Measurements from ENCODE around the gene SH3BGR.

Gene SH3BGR

GRCh38 chr21:39453571-39454179 lies 1.9 kb downstream of the SH3BGR start:
- Histone ChIP-seq H3K9me3 (ENCODE audit: control insufficient read depth, insufficient read depth, low read length) (no peaks in the 10 kb centered on the region), H3K36me3 (ENCODE audit: control insufficient read depth, low read length) (no peaks in the 10 kb centered on the region)
- TF ChIP-seq EZH2phosphoT487 (IDR thresholded peaks at IDR 0.05; ENCODE audit: borderline replicate concordance, low read length) (no peak), CTCF (IDR thresholded peaks at IDR 0.05; ENCODE audit: low read depth, low read length, poor library complexity, severe bottlenecking) (no peak)

DNA sequence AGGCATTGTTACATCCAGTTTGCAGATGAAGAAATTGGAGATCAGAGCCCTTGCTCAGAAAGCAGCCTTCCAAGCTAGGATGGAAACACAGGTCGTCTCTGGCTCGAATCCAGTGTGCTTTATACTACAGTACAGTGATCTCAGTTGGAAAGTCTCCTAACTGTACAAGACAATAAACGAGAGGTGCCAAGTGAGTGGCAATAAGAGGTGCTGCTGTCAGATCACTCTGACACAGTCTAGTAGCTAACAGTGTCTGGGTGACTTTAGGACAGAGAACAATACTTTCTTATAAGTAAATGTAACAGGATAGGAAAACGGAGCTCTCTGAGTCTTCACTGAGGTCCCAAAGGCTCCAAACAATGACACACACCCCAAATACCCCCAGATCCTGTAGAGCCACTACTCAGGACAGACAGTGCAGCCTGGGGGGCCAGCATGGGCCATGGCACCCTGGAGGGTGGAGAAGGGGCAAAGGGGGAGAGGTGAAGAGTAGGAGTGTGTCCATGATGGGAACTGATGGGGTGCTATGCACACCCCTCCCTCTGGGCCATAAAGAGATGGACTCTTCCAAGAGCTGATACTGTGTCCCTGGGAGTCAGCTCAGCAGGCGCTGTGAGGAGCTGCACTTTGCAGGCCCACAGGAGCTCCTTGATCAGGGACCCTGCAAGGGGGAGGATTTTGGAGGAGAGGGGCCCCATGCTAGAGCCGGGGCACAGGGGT lies 3.3 kb downstream of the SH3BGR start:
- Histone ChIP-seq H3K4me2 (ENCODE audit: low read length) (no peak overlapping the region), H3K9me2 (replicated peaks; ENCODE audit: control insufficient read depth, low read length) (no peaks in the 10 kb centered on the region), H3K79me2 (ENCODE audit: control insufficient read depth, low read length) (no peaks in the 10 kb centered on the region)

More at GRCh38 chr21:39453571-39454179, 1.9 kb downstream of the SH3BGR start:
- H4K20me1 ChIP-seq (ENCODE audit: control insufficient read depth, insufficient read depth, low read depth, low read length) = no peaks in the 10 kb centered on the region; the same call in 1 of the 2 replicates
- H3K4me1 ChIP-seq (ENCODE audit: control insufficient read depth, low read length) = no peaks in the 10 kb centered on the region
- no peaks in the 10 kb centered on the region for H3K79me2 ChIP-seq (ENCODE audit: control insufficient read depth, low read length)
- no peaks in the 10 kb centered on the region for H3K9me2 ChIP-seq (replicated peaks; ENCODE audit: control insufficient read depth, low read length)
- H3K27ac ChIP-seq (ENCODE audit: low read depth, low read length) = no peak overlapping the region
- H3K4me3 ChIP-seq (ENCODE audit: low read length) = no peak overlapping the region
- no peak overlapping the region for H3K4me2 ChIP-seq (ENCODE audit: low read length)
- H3F3A ChIP-seq (ENCODE audit: control insufficient read depth, insufficient read depth) = no peaks in the 10 kb centered on the region
- 0 out of 2 replicates have a peak, but pooled peaks cover 5% of the 10 kb centered on the region for H3K27me3 ChIP-seq (ENCODE audit: control insufficient read depth, low read length)

GRCh38 chr21:39456665-39457064 lies 4.9 kb downstream of the SH3BGR start:
- TF ChIP-seq CTCF (IDR thresholded peaks at IDR 0.05; ENCODE audit: low read depth, low read length, poor library complexity, severe bottlenecking) (no peak), EZH2phosphoT487 (IDR thresholded peaks at IDR 0.05; ENCODE audit: borderline replicate concordance, low read length) (no peak)
- no peaks in the 10 kb centered on the region for H3F3A ChIP-seq (ENCODE audit: control insufficient read depth, insufficient read depth)

More for the DNA sequence above, 3.3 kb downstream of the SH3BGR start:
- H3K9me3 ChIP-seq (ENCODE audit: control insufficient read depth, insufficient read depth, low read length) = no peaks in the 10 kb centered on the region
- no peaks in the 10 kb centered on the region for H3K4me1 ChIP-seq (ENCODE audit: control insufficient read depth, low read length)
- no peak overlapping the region for H3K27ac ChIP-seq (ENCODE audit: low read depth, low read length)
- TF ChIP-seq CTCF (IDR thresholded peaks at IDR 0.05; ENCODE audit: low read depth, low read length, poor library complexity, severe bottlenecking) (no peak), EZH2phosphoT487 (IDR thresholded peaks at IDR 0.05; ENCODE audit: borderline replicate concordance, low read length) (no peak)
- H4K20me1 ChIP-seq (ENCODE audit: control insufficient read depth, insufficient read depth, low read depth, low read length) = no peaks in the 10 kb centered on the region; the same call in 1 of the 2 replicates
- H3K27me3 ChIP-seq (ENCODE audit: control insufficient read depth, low read length) = 0 out of 2 replicates have a peak, but pooled peaks cover 5% of the 10 kb centered on the region
- no peaks in the 10 kb centered on the region for H3K36me3 ChIP-seq (ENCODE audit: control insufficient read depth, low read length)
- H3K4me3 ChIP-seq (ENCODE audit: low read length) = no peak overlapping the region
- H3F3A ChIP-seq (ENCODE audit: control insufficient read depth, insufficient read depth) = no peaks in the 10 kb centered on the region

More at GRCh38 chr21:39456665-39457064, 4.9 kb downstream of the SH3BGR start:
- no peaks in the 10 kb centered on the region for H3K9me2 ChIP-seq (replicated peaks; ENCODE audit: control insufficient read depth, low read length)
- 0 out of 2 replicates have a peak, but pooled peaks cover 3% of the 10 kb centered on the region for H3K27me3 ChIP-seq (ENCODE audit: control insufficient read depth, low read length)
- H3K27ac ChIP-seq (ENCODE audit: low read depth, low read length) = no peak overlapping the region
- H3K9me3 ChIP-seq (ENCODE audit: control insufficient read depth, insufficient read depth, low read length) = no peaks in the 10 kb centered on the region
- H3K36me3 ChIP-seq (ENCODE audit: control insufficient read depth, low read length) = no peaks in the 10 kb centered on the region
- peaks cover 9% of the 10 kb centered on the region for H3K4me1 ChIP-seq (ENCODE audit: control insufficient read depth, low read length)
- H3K4me3 ChIP-seq (ENCODE audit: low read length) = no peak overlapping the region
- no peaks in the 10 kb centered on the region for H3K79me2 ChIP-seq (ENCODE audit: control insufficient read depth, low read length)
- no peak overlapping the region for H3K4me2 ChIP-seq (ENCODE audit: low read length)
- no peaks in the 10 kb centered on the region; the same call in 1 of the 2 replicates for H4K20me1 ChIP-seq (ENCODE audit: control insufficient read depth, insufficient read depth, low read depth, low read length)
